Esophagus muscularis mucosa (tissue), 4 donors: Measurements from ENCODE around the gene STIL.

ENCODE experiments used
- CTCF ChIP-seq, 3 experiments: fragments of 200-600 bp in 2 of 3; fragments of 450-650 bp in 1 of 3; sonication (generic) in 2 of 3; IDR thresholded peaks; one replicate each; pipeline ENCODE4 v1.5.1; 2017 to 2019; ENCODE audit warnings: antibody characterized with exemption in 3 of 3, mild to moderate bottlenecking in 2 of 3, moderate library complexity in 1 of 3
- EP300 ChIP-seq: sonication (generic); formaldehyde crosslinking; IDR thresholded peaks from one replicate; pipeline ENCODE4 v1.6.1; 2017; ENCODE audit warnings: antibody characterized with exemption
- POLR2A ChIP-seq: fragments of 450-650 bp; IDR thresholded peaks from one replicate; pipeline ENCODE4 v1.6.1; 2017; ENCODE audit warnings: antibody characterized with exemption, moderate library complexity, mild to moderate bottlenecking, low read depth
- POLR2AphosphoS5 ChIP-seq, 2 donors: sonication (generic); formaldehyde crosslinking; IDR thresholded peaks; one replicate each; pipeline ENCODE4 v1.6.1; 2017; ENCODE audit warnings: antibody characterized with exemption in 2 of 2

DNA sequence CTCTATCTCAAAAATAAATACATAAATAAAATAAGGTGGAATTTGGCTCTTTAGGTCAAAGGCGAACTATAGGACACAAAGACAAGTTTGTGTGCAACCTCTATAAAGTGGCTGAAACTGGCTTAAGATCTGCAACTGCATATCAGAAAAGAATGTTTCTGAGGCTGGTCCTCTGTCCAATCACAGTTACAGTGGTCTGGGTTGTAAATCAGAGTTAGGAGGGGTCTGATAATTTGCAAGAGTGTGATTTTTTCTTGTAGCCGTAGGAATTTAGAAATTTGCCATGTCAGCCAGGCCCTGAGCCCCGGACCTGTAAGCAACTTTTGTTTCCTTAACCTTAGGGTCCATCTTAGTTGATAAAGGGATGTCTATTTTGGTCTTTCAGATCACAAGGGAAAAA is 47.4 kb upstream of the STIL start:
- TF ChIP-seq CTCF (IDR thresholded peaks at IDR 0.05) (no peak), EP300 (no peak), POLR2A (no peak), POLR2AphosphoS5 (IDR thresholded peaks at IDR 0.05) (no peak)
